GM10847 (cell line): ENCODE measurements around the gene SLC35F6.

Experiments
- POLR2A ChIP-seq: IDR thresholded peaks from 2 replicates; pipeline ENCODE4 v1.6.1; 2011; ENCODE audit not compliant: insufficient read length; ENCODE audit errors: extremely low read depth

The SLC35F6 gene

GRCh38 chr2:26786207-26787028 lies 22.3 kb downstream of the SLC35F6 start:
- TF ChIP-seq POLR2A, result no peak

DNA sequence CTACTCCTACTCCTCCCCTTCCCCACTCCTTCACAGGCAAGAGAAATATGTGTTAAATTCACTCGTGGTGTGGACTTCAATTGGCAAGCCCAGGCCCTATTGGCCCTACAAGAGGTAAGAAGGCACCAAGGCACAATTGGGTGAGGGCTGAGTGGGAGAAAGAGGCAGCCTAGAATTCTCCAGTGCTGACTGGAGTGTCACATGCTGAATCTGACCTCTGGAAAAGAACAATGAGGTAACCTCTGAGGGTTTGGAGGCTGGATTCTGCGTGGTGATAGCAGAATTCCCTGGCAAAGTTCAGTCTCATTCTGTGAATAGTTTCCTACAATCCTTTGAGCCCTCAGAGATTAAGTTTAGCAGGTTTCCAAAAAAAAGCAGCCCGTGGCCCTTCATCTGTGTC lies 28.6 kb downstream of the SLC35F6 start:
- no peak for TF ChIP-seq POLR2A

DNA sequence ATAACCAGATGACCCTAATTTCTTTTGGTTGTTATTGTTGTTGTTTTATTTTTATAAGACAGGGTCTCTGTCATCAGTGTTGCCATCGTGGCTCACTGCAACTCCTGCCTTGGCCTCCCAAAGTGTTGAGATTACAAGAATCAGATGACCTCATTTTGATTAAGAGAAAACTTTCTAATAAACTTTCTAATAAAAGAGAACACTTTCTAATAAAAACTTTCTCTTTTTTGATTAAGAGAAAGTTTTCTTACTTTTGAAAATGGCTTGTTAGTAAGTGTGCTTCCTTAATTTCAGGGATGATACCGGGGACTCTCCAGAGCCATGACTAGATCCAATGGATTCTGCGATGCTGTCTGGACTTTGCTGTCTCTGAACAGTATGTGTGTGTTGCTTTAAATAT lies 29.4 kb downstream of the SLC35F6 start:
- TF ChIP-seq POLR2A, result no peak

DNA sequence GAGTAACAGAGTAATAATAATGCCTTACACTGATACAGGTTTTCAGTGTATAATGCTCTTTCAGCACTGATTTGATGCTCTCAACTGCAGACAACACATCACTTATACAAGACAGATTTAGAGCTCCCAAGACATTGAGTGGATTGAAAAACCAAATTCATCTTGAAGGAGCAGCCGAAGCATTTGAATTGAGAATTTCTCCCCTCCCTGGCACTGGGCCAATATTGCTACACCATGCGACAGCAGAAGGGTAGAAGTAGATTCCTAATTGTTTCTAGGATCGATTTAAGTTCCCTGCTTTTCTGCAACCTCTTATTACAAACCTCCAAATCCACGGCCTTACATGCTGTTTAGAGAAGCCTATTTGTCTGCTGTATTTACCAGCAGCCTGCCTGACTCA lies 37.2 kb downstream of the SLC35F6 start:
- TF ChIP-seq POLR2A, result no peak

DNA sequence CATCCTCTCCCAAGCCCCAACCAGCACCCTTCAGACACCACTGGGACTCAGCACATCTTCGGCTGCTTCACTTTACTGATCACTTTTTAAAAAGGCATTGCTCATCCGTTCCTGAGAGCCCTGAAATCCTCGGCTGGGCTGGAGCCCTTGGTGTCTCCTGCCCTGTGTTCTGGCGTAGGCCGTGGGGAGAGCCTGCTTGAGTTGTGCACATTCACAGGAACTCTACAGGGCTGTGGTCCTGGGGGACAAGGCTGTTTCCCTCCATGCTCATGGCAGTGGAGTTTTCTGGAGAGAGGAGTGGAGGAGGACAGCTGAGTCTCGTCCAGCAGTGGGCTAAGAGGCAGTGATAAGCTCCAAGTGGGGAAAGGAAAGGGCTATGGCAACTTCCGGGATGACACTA lies 37.7 kb downstream of the SLC35F6 start:
- TF ChIP-seq POLR2A, result no peak

GRCh38 chr2:26805241-26805676 lies 41.2 kb downstream of the SLC35F6 start:
- no peak for TF ChIP-seq POLR2A

GRCh38 chr2:26807788-26808460 lies 43.8 kb downstream of the SLC35F6 start:
- TF ChIP-seq POLR2A, result no peak

DNA sequence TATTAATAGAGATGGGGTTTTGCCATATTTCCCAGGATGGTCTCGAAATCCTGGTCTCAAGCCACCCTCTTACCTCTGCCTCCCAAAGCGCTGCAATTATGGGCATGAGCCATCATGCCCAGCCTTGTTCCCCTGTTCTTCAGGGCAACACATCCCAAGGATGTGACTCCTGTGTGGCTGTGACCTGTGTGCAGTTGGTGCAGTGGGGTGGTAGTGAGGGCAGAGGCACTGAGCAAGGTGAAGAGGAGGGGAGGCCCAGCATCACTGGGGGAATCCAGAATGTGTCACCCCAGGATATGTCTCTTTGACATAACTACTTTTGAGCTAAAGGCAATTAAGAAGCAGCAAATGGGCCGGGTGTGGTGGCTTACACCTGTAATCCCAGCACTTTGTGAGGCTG lies 45.1 kb downstream of the SLC35F6 start:
- no peak for TF ChIP-seq POLR2A

DNA sequence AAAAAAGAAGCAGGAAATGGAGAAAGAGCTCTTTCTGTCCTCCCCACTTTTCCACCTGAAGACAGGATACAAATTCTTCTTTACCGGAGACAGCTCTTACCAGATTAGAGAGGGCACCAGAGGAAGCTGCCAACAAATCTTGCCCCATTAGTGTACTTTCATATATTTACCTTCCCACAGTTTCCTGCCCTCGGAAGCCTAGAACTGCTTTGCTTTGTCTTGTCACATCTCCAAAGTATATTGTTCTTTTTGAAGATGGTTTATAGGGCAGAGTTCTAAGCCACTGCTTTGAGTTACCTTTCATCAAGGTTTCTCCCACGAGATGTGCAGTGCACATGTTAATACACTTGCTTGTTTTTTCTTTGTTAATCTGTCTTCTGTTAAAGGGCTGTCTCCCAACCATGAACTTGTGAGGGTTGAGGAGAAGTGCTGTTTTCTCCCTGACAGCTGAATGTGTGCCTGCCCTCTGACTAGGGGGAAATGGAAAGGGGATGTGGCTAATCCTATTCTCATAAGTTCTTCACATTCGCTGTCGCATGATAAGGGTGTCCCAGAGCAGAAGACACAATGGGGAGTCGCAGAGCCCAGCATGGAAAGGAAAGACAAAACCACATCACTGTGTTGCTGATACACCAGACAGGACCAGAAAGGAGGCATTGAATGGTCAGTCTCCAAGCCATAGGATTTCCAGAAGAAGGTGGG lies 45.9 kb downstream of the SLC35F6 start:
- no peak for TF ChIP-seq POLR2A

DNA sequence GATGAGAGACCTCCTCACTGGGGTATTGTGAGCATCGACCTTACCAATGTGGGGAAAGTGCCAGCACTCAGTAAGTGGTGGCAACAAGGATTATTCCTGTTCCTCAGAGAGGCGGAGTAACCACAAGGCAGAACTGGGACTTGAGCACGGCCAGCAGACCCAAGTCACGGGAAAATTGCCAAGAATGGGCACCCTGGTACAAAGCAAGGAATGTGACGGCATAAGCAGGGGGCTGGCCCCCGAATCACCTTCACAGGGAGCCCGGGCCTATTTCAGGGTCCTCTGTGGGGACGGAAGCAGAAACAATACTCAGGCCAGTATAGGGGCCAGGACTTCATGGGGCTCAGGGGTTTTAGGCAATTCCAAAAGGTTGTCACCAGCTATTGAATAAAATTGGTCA lies 47.2 kb downstream of the SLC35F6 start:
- no peak for TF ChIP-seq POLR2A

- TF ChIP-seq POLR2A, result no peak
These were observed 48.0 kb downstream of the SLC35F6 start for GRCh38 chr2:26811791-26812694.

GRCh38 chr2:26812731-26813130 lies 48.6 kb downstream of the SLC35F6 start:
- no peak for TF ChIP-seq POLR2A

DNA sequence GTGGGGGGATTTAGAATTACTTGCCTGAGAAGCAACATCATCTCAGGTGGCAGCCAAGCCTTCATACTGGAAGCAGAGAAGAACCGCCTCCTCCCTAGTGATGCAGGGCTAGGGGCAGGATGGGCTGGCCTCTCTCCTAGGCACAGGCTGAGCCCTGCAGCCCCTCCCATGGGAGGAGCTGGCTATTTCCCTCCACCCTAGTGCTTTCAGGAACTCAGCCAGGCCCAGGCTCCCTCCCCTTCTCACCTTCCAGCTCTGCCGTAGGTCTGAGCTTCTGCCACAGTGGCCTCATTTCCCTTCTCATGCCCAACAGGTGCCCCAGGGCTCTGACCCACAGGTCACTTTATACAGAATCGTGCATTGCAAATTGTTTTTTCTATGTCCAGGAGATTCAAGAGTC lies 52.8 kb downstream of the SLC35F6 start:
- TF ChIP-seq POLR2A, result no peak

GRCh38 chr2:26818255-26818654 lies 54.2 kb downstream of the SLC35F6 start:
- TF ChIP-seq POLR2A, result no peak

GRCh38 chr2:26818972-26819371 lies 54.9 kb downstream of the SLC35F6 start:
- TF ChIP-seq POLR2A, result no peak
